ENCODE results near the gene CFAP299. TPM values are rescaled to one million over a fixed set of nuclear protein-coding genes. Genes with fewer than 3 reads are reported as not detected.
"Not testable (repeated sequence)": the region's sequence is repeated elsewhere in the genome, so short reads cannot be mapped to it uniquely, and the experiment has no call there.

CFAP299 gene
- total RNA-seq, 1 donor from 2014 or later: 5.1 TPM

DNA sequence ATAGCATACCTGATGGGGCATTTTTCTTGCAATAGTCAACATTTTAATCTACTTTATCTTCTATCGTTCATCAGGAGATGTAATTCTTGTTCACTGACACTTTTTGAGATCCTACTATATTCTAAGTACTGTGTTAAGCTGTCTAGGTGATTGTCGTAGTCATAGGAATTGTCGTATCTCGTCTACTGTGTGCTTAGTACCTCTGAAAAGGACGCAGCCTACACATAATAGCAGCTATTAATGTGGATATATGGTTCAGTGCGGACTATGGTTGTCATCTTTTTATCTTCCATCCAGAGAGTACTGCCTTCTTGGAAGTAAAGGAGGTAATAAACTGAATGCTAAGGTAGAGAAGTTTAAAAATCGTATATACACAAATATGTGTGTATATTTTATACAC, 21.9 kb upstream of the CFAP299 start:
- Histone ChIP-seq H3K36me3 (no peaks in the 10 kb centered on the region), H3K27me3 (ENCODE audit: low read depth) (no peaks in the 10 kb centered on the region), H3K4me1 (no peaks in the 10 kb centered on the region), H3K4me3 (no peak overlapping the region), H3K27ac (no peak overlapping the region), H3K9me3 (no peaks in the 10 kb centered on the region)
- DNase-seq: no peak
- no peak for ATAC-seq
- intact Hi-C loops (cut with DNase I): no loop called here
- TF ChIP-seq, protein P1, sequence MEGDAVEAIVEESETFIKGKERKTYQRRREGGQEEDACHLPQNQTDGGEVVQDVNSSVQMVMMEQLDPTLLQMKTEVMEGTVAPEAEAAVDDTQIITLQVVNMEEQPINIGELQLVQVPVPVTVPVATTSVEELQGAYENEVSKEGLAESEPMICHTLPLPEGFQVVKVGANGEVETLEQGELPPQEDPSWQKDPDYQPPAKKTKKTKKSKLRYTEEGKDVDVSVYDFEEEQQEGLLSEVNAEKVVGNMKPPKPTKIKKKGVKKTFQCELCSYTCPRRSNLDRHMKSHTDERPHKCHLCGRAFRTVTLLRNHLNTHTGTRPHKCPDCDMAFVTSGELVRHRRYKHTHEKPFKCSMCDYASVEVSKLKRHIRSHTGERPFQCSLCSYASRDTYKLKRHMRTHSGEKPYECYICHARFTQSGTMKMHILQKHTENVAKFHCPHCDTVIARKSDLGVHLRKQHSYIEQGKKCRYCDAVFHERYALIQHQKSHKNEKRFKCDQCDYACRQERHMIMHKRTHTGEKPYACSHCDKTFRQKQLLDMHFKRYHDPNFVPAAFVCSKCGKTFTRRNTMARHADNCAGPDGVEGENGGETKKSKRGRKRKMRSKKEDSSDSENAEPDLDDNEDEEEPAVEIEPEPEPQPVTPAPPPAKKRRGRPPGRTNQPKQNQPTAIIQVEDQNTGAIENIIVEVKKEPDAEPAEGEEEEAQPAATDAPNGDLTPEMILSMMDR (IDR thresholded peaks at IDR 0.05): no peak

GRCh38 chr4:80315848-80316247, 19.7 kb upstream of the CFAP299 start:
- DNase-seq; H3K36me3 ChIP-seq; H3K4me3 ChIP-seq; H3K27ac ChIP-seq; intact Hi-C loops (cut with DNase I); H3K9me3 ChIP-seq; H3K4me1 ChIP-seq; ATAC-seq; H3K27me3 ChIP-seq (ENCODE audit: low read depth): not testable (repeated sequence)

GRCh38 chr4:80321341-80321740, 14.2 kb upstream of the CFAP299 start:
- DNase-seq (no peak), ATAC-seq (no peak)
- H3K9me3 ChIP-seq: no peaks in the 10 kb centered on the region
- no peaks in the 10 kb centered on the region for H3K27me3 ChIP-seq (ENCODE audit: low read depth)
- TF ChIP-seq, protein P1 (IDR thresholded peaks at IDR 0.05): no peak
- H3K27ac ChIP-seq: no peak overlapping the region
- no peaks in the 10 kb centered on the region for H3K36me3 ChIP-seq
- H3K4me3 ChIP-seq: no peak overlapping the region
- no peaks in the 10 kb centered on the region for H3K4me1 ChIP-seq
- intact Hi-C loops (cut with DNase I): no loop called here

DNA sequence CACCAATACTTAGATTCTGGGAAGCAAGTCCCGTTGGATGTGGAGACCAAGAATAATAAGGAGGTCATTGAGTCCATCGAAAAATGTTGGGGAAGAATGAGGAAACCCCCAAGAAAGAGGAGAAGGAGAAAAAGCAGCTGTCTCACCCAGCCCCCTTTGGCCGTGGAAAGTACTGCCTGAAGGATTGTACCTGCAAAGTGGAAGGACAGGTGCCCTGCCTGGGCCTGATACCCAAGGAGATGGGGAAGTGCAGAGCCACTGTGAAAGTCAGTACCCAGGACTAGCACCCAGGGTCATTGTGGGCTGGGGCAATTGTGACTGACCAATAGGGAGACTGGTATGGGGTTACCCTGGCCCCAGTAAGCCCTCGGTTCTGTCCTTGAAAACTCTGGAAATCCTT, 13.8 kb upstream of the CFAP299 start:
- Histone ChIP-seq H3K4me1 (no peaks in the 10 kb centered on the region), H3K27ac (no peak overlapping the region), H3K27me3 (ENCODE audit: low read depth) (no peaks in the 10 kb centered on the region), H3K36me3 (no peaks in the 10 kb centered on the region), H3K4me3 (no peak overlapping the region), H3K9me3 (no peaks in the 10 kb centered on the region)
- DNase-seq (no peak), ATAC-seq (no peak)
- intact Hi-C loops (cut with DNase I): no loop called here
- TF ChIP-seq, protein P1 (IDR thresholded peaks at IDR 0.05): no peak

DNA sequence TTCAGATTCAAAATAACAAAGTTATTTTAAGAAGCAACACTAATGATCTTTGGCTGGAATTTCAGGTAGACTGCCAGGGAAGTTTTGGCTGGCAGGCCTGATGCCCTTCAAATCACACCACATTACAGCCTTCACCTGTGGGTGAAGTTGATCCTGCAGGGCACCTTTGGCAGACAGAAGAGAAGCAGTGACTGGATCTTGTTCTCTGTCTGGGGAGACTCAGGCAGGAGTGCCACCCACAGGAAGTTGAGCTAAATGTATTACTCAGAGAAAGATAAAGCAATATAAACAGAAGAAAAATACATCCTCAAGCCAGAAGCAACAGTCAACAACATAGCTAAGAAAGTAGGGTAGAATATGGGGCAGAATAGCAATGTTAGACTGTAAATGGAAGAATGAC, 12.8 kb upstream of the CFAP299 start:
- ATAC-seq (peak in 1 of 2 donors; percentile 54), DNase-seq (no peak)
- Histone ChIP-seq H3K27ac (no peak overlapping the region), H3K9me3 (no peaks in the 10 kb centered on the region), H3K4me1 (no peaks in the 10 kb centered on the region), H3K27me3 (ENCODE audit: low read depth) (no peaks in the 10 kb centered on the region), H3K4me3 (no peak overlapping the region), H3K36me3 (no peaks in the 10 kb centered on the region)
- intact Hi-C loops (cut with DNase I): no loop called here
- TF ChIP-seq, protein P1 (IDR thresholded peaks at IDR 0.05): no peak

DNA sequence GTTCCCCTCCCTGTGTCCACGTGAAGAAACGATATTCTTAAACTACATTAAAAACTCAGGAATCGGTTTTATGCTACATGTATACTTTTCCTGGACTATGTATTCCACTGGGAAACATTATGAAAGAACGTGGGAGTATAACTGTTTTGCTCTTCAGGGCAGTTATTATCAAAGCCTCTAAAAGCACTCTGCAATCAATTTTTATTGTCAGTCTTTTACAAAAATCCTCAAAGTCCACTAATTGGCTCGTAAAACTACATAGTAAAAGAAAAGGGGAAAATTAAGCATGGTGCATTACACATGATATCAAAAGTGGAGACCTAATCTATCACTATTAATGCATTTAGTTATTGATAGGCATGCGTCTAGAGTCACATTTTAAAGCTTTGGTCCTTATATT, 11.4 kb upstream of the CFAP299 start:
- no peaks in the 10 kb centered on the region for H3K4me1 ChIP-seq
- no peaks in the 10 kb centered on the region for H3K27me3 ChIP-seq (ENCODE audit: low read depth)
- TF ChIP-seq, protein P1 (IDR thresholded peaks at IDR 0.05): no peak
- no peak for DNase-seq
- ATAC-seq: no peak
- H3K9me3 ChIP-seq: no peaks in the 10 kb centered on the region
- H3K27ac ChIP-seq: no peak overlapping the region
- no peak overlapping the region for H3K4me3 ChIP-seq
- intact Hi-C loops (cut with DNase I): no loop called here
- no peaks in the 10 kb centered on the region for H3K36me3 ChIP-seq
